Activated CD4-positive, alpha-beta T cell treated with anti-CD3 and anti-CD28 coated beads, Interleukin-2, amount 10 ng/mL, durations not matched to agents 7 days and 5 days (primary cell): ENCODE results near the gene RMRP. TPM values are rescaled to one million over a fixed set of nuclear protein-coding genes. Genes with fewer than 3 reads are reported as not detected.

Experiments
- CTCF ChIA-PET: fragments of 350-600 bp; sonication (Branson Sonifier 250); formaldehyde crosslinking; loops from one replicate; lab custom pipeline; 2021; ENCODE audit warnings: antibody characterized with exemption; lab: Charles Lee
- POLR2A ChIA-PET: fragments of 350-600 bp; sonication (Branson Sonifier 250); formaldehyde crosslinking; loops from one replicate; lab custom pipeline; 2021; ENCODE audit warnings: antibody characterized with exemption; lab: Charles Lee
- DNase-seq: peaks from one replicate; pipeline ENCODE4 v3.0.0-alpha.2; 2020
- H3K27ac Mint-ChIP-seq: one replicate; pipeline ENCODE4 v1.8.0; 2021; ENCODE audit warnings: mild to moderate bottlenecking, moderate library complexity, mixed read lengths
- H3K27me3 Mint-ChIP-seq: one replicate; pipeline ENCODE4 v1.8.0; 2021; ENCODE audit warnings: mixed read lengths
- H3K36me3 Mint-ChIP-seq: one replicate; pipeline ENCODE4 v1.8.0; 2021; ENCODE audit warnings: low read depth, mixed read lengths
- H3K4me1 Mint-ChIP-seq: one replicate; pipeline ENCODE4 v1.8.0; 2021; ENCODE audit warnings: mixed read lengths
- H3K4me3 Mint-ChIP-seq: one replicate; pipeline ENCODE4 v1.8.0; 2021; ENCODE audit warnings: mild to moderate bottlenecking, moderate library complexity, mixed read lengths
- H3K9me3 Mint-ChIP-seq: one replicate; pipeline ENCODE4 v1.8.0; 2021; ENCODE audit warnings: mixed read lengths
- total RNA-seq, 2 experiments: library from RNA; stranded (reverse); gene quantifications; one replicate each; pipeline ENCODE4 v1.2.3, GENCODE V29; 2021

The RMRP gene
- total RNA-seq, 2 experiments from 2014 or later: 1,959 to 11,185 TPM

- no peak overlapping the region for H3K27ac Mint-ChIP-seq
- H3K9me3 Mint-ChIP-seq: no peaks in the 10 kb centered on the region
- CTCF ChIA-PET: interaction anchor here (0.6 to 4.3 kb wide), 28 partner anchors 8 to 635 kb away, joined by 3 to 67 read pairs (median 5); partner anchors contain the start of genes ARHGEF39, CCDC107, CREB3 and RMRP
Observed at GRCh38 chr9:35695943-35696401, 38.2 kb upstream of the RMRP start.

DNA sequence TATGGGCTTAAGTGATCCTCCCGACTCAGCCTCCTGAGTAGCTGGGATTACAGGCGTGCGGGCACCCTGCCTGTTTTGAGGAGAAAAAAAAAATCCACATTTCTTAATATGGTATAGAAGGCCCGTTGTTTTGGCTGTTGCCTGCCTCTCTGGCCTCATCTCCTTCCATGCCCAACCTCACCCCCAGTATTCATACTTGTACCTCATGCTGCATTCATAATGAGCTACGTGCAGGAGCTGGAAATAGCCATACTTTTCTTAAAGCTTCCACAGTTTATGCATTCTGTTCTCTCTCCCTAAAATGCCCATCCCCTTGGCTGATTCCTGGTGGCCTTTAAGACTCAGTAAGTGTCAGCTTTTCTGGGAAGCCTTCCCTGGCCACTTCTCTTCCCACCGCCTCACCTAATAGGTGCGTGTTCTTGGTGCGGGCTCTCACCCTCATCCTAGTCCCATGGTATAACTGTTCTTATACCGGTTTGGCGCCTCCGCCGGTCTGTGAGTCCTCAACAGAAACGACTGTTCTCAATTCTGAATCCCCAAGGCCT is 34.0 kb upstream of the RMRP start:
- Mint-ChIP-seq H3K9me3 (no peaks in the 10 kb centered on the region), H3K27ac (no peak overlapping the region), H3K36me3 (peaks cover 7% of the 10 kb centered on the region), H3K27me3 (no peaks in the 10 kb centered on the region), H3K4me3 (peak overlapping the region; percentile 79), H3K4me1 (peaks cover 25% of the 10 kb centered on the region)
- CTCF ChIA-PET: interaction anchor here (0.7 to 1.8 kb wide), 5 partner anchors 12 to 88 kb away, joined by 3 to 4 read pairs (median 4); no protein-coding TSS in a partner anchor
- POLR2A ChIA-PET: no interaction called here
- no peak for DNase-seq

More at GRCh38 chr9:35695943-35696401, 38.2 kb upstream of the RMRP start:
- peaks cover 19% of the 10 kb centered on the region for H3K36me3 Mint-ChIP-seq
- DNase-seq: no peak
- H3K27me3 Mint-ChIP-seq: no peaks in the 10 kb centered on the region
- H3K4me1 Mint-ChIP-seq: peaks cover 16% of the 10 kb centered on the region
- POLR2A ChIA-PET: no interaction called here
- no peak overlapping the region for H3K4me3 Mint-ChIP-seq

GRCh38 chr9:35691334-35691650 is 33.5 kb upstream of the RMRP start:
- Mint-ChIP-seq H3K9me3 (no peaks in the 10 kb centered on the region), H3K36me3 (peaks cover 3% of the 10 kb centered on the region), H3K27me3 (no peaks in the 10 kb centered on the region), H3K27ac (peak overlapping the region; percentile 64), H3K4me3 (peak overlapping the region; percentile 79), H3K4me1 (peaks cover 22% of the 10 kb centered on the region)
- no peak for DNase-seq
- ChIA-PET CTCF (interaction anchor here (0.7 to 1.8 kb wide), 4 partner anchors 11 to 88 kb away, joined by 3 to 4 read pairs (median 4); no protein-coding TSS in a partner anchor), POLR2A (no interaction called here)

DNA sequence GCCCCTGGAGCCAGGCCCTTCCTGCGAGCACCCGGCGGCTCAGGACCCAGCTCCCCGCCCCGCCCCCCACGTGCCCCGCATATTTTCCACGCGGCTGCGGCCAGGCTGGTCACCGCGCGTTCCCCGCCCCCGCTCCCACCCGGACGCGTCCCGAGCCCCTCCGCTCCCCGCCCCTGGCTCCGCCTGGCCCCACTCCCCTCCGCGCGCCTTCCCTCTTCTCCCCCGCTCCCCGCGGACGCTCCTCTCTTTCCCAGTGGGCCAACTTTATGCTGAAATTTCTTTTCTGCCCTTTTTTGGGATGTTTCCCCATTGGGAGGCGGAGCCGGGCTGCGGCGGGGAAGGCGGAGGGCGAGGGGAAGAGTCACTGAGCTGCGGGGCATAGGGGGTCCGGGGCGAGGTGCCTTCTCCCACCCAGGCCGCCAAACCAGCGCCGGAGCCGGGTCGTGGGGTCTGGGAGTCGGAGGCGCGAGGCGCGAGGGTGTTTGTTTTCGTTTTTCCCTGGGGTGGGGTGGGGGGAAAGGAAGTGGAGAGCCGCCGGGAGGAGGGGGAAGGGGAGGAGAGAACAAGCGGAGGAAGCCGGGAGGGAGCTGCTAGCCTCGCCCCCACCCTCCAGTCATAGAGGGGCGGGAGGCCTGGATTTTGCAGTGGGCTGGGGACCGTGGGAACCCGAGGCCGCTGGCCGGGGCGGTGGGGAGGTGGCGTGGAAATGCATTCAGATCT is 33.0 kb upstream of the RMRP start:
- DNase-seq: peak; percentile 43
- H3K9me3 Mint-ChIP-seq: no peaks in the 10 kb centered on the region
- no peaks in the 10 kb centered on the region for H3K36me3 Mint-ChIP-seq
- CTCF ChIA-PET: interaction anchor here (0.7 to 1.8 kb wide), 5 partner anchors 15 to 87 kb away, joined by 3 to 4 read pairs (median 4); no protein-coding TSS in a partner anchor
- peaks cover 22% of the 10 kb centered on the region for H3K4me1 Mint-ChIP-seq
- no peaks in the 10 kb centered on the region for H3K27me3 Mint-ChIP-seq
- POLR2A ChIA-PET: no interaction called here
- H3K4me3 Mint-ChIP-seq: peak overlapping the region; percentile 79
- H3K27ac Mint-ChIP-seq: peak overlapping the region; percentile 64

DNA sequence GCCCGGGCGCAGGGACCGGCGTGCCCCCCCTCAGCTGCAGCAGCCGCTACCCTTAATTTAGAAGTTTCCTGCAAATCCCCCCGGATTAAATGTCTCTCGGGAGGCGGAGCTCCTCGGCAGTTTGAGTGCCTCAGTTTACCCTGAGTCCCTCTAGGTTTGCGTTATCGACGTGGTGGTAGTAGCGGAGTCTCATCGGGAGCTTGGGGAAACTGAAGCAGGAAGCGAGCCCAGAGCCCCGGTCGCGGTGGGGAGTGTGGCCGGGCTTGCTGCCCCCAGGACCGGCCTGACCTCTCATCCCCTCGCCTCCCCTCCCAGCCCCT is 32.4 kb upstream of the RMRP start:
- DNase-seq: no peak
- Mint-ChIP-seq H3K36me3 (no peaks in the 10 kb centered on the region), H3K4me3 (peak overlapping the region; percentile 79), H3K4me1 (peaks cover 22% of the 10 kb centered on the region), H3K9me3 (no peaks in the 10 kb centered on the region), H3K27me3 (no peaks in the 10 kb centered on the region), H3K27ac (no peak overlapping the region)
- ChIA-PET POLR2A (no interaction called here), CTCF (interaction anchor here (1.1 to 1.5 kb wide), 3 partner anchors 15 to 35 kb away, joined by 3 to 4 read pairs (median 4); no protein-coding TSS in a partner anchor)

- peaks cover 22% of the 10 kb centered on the region for H3K4me1 Mint-ChIP-seq
Observed at GRCh38 chr9:35689542-35690293, 31.9 kb upstream of the RMRP start, which contains the start of gene TPM2. Gene TPM2, minus strand, starts transcription at chr9:35689925. Its CDS starts 108 bp downstream, at chr9:35689817.

DNA sequence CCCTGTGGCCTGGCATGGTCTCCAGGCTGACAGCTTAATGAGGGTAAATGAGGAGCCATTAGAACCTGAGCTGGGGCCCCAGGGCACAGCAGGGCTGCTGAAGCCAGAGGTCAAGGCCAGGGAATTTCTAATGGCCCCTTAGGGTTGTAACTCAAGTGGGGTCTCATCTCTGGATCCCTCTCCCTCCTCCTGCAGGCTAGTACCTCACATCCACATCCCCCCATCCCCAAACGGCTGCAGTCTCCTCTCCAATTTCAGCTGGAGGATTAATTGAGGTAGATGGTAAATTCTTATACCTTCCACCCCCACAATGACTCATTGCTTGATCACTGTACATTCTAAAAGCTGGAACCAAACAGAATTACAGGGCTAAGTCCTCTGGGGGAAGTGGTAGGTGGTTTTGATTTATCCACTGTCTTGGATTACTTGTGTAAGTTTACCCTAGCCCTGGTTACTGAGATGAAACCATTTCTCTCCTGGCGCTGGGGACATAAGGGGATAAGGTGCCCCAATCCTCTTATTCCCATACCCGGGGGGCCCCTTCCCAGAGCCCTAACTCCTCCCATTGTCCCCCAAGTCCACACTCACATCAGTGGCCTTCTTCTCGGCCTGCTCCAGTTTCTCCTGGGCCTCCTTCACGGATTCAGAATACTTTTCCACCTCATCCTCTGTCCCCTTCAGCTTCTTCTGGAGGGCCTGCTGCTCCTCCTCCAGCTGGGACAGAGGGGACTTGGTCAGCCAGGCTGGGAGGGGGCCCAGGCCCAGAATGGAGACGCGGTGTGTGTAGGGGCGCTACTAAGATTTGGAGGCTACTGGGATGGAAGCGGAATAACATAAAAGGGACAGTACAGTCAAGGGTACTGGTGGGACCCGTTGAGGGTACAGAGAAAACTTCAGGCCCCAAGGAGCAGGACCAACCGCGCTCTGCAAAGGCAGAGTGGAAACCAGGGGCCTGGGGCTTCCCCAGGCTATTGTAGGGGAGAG is 31.0 kb upstream of the RMRP start:
- DNase-seq: no peak
- peaks cover 22% of the 10 kb centered on the region for H3K4me1 Mint-ChIP-seq
- H3K9me3 Mint-ChIP-seq: no peaks in the 10 kb centered on the region
- H3K36me3 Mint-ChIP-seq: no peaks in the 10 kb centered on the region
- CTCF ChIA-PET: interaction anchor here (0.7 to 2.6 kb wide), 11 partner anchors 9 to 44 kb away, joined by 3 to 14 read pairs (median 4); partner anchors contain the start of genes ARHGEF39, CCDC107, CREB3 and RMRP
- peak overlapping the region; percentile 59 for H3K4me3 Mint-ChIP-seq
- no peak overlapping the region for H3K27ac Mint-ChIP-seq
- POLR2A ChIA-PET: interaction anchor here (0.6 kb wide), 1 partner anchor 207 kb away, joined by 3 read pairs; no protein-coding TSS in a partner anchor
- H3K27me3 Mint-ChIP-seq: no peaks in the 10 kb centered on the region

More at GRCh38 chr9:35689542-35690293, 31.9 kb upstream of the RMRP start, which contains the start of gene TPM2:
- POLR2A ChIA-PET: no interaction called here
- Mint-ChIP-seq H3K9me3 (no peaks in the 10 kb centered on the region), H3K27ac (peak within 1 kb of the TSS; percentile 64), H3K27me3 (no peaks in the 10 kb centered on the region), H3K36me3 (no peaks in the 10 kb centered on the region), H3K4me3 (peak within 1 kb of the TSS; percentile 79)
- no peak for DNase-seq
- CTCF ChIA-PET: interaction anchor here (1.1 to 2.6 kb wide), 4 partner anchors 16 to 42 kb away, joined by 3 to 10 read pairs (median 4); no protein-coding TSS in a partner anchor

GRCh38 chr9:35687972-35688557 is 30.2 kb upstream of the RMRP start:
- ChIA-PET CTCF (interaction anchor here (0.7 to 2.6 kb wide), 10 partner anchors 8 to 45 kb away, joined by 3 to 14 read pairs (median 4); partner anchors contain the start of genes ARHGEF39, CCDC107, CREB3 and RMRP), POLR2A (no interaction called here)
- Mint-ChIP-seq H3K27me3 (no peaks in the 10 kb centered on the region), H3K27ac (no peak overlapping the region), H3K36me3 (no peaks in the 10 kb centered on the region), H3K4me1 (peaks cover 22% of the 10 kb centered on the region), H3K4me3 (no peak overlapping the region), H3K9me3 (no peaks in the 10 kb centered on the region)
- DNase-seq: no peak

GRCh38 chr9:35687306-35687705 is 29.5 kb upstream of the RMRP start:
- DNase-seq: no peak
- Mint-ChIP-seq H3K4me1 (peaks cover 22% of the 10 kb centered on the region), H3K27me3 (no peaks in the 10 kb centered on the region), H3K36me3 (no peaks in the 10 kb centered on the region), H3K4me3 (no peak overlapping the region), H3K27ac (no peak overlapping the region), H3K9me3 (no peaks in the 10 kb centered on the region)
- ChIA-PET CTCF (interaction anchor here (1.1 to 2.6 kb wide), 3 partner anchors 10 to 40 kb away, joined by 5 to 14 read pairs (median 10); partner anchors contain the start of genes CCDC107 and RMRP), POLR2A (no interaction called here)

GRCh38 chr9:35686222-35687203 is 28.7 kb upstream of the RMRP start:
- Mint-ChIP-seq H3K4me1 (peaks cover 18% of the 10 kb centered on the region), H3K9me3 (no peaks in the 10 kb centered on the region), H3K27me3 (no peaks in the 10 kb centered on the region), H3K4me3 (no peak overlapping the region), H3K27ac (peak overlapping the region; percentile 58), H3K36me3 (no peaks in the 10 kb centered on the region)
- ChIA-PET POLR2A (interaction anchor here (0.6 to 0.7 kb wide), 2 partner anchors 59 to 98 kb away, joined by 3 to 5 read pairs; no protein-coding TSS in a partner anchor), CTCF (interaction anchor here (0.9 to 4.0 kb wide), 5 partner anchors 10 to 39 kb away, joined by 4 to 26 read pairs (median 10); partner anchors contain the start of genes ARHGEF39, CCDC107 and RMRP)
- no peak for DNase-seq
